ENCODE measurements around the gene ME3. TPM values are rescaled to one million over a fixed set of nuclear protein-coding genes. Genes with fewer than 3 reads are reported as not detected.
"Not testable (repeated sequence)": the region's sequence is repeated elsewhere in the genome, so short reads cannot be mapped to it uniquely, and the experiment has no call there.

Gene ME3
- total RNA-seq, 3 donors from 2014 or later: 29.3 to 51.2 (median 31.8) TPM

DNA sequence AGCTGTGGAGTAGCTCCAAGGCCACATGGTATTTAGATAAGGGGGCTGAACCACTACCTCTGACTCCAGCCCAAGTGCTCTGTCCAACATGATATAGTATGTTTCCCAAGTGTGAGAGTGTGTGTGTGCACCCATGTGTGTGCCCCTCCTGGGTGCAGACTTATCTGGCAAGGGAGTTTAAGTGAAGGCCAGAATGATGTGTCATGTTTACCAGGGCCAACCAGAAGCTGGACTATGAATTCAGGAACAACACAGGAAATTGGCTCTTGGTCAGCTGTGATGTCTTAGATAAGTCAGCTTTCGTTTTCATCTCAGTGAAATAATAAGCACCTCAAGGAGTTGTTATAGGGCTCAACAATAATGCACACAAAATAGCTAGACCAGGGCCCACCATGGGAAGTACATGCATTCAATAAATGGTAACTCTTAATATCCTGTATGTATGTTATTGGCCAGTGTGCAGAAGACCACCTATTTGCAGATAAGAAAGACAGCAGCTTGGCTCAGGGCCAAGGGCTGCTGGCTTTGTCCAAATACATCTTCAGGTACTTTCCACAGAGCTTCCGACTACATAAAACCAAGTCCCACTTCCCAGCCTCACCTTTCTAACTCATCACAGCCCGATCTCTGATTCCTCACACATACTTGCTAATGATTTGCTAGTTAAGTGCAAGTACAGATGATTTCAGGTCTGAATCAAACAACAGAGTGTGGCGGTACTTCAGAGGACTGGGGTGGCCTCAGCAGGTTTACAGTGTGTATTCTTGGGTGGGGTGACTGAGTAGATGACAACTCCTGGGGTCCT is 120.9 kb downstream of the ME3 start:
- DNase-seq (peak in 1 of 3 donors; percentile 48), ATAC-seq (peak; percentile 86)
- H3K4me3 ChIP-seq: no peak overlapping the region
- no peaks in the 10 kb centered on the region for H3K9me3 ChIP-seq
- peaks cover 20% of the 10 kb centered on the region for H3K4me1 ChIP-seq (ENCODE audit: low read depth)
- TF ChIP-seq, protein P1, sequence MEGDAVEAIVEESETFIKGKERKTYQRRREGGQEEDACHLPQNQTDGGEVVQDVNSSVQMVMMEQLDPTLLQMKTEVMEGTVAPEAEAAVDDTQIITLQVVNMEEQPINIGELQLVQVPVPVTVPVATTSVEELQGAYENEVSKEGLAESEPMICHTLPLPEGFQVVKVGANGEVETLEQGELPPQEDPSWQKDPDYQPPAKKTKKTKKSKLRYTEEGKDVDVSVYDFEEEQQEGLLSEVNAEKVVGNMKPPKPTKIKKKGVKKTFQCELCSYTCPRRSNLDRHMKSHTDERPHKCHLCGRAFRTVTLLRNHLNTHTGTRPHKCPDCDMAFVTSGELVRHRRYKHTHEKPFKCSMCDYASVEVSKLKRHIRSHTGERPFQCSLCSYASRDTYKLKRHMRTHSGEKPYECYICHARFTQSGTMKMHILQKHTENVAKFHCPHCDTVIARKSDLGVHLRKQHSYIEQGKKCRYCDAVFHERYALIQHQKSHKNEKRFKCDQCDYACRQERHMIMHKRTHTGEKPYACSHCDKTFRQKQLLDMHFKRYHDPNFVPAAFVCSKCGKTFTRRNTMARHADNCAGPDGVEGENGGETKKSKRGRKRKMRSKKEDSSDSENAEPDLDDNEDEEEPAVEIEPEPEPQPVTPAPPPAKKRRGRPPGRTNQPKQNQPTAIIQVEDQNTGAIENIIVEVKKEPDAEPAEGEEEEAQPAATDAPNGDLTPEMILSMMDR (IDR thresholded peaks at IDR 0.05): no peak
- intact Hi-C loops (cut with DNase I, micrococcal nuclease): no loop called here
- H3K36me3 ChIP-seq (ENCODE audit: low read depth): no peaks in the 10 kb centered on the region

DNA sequence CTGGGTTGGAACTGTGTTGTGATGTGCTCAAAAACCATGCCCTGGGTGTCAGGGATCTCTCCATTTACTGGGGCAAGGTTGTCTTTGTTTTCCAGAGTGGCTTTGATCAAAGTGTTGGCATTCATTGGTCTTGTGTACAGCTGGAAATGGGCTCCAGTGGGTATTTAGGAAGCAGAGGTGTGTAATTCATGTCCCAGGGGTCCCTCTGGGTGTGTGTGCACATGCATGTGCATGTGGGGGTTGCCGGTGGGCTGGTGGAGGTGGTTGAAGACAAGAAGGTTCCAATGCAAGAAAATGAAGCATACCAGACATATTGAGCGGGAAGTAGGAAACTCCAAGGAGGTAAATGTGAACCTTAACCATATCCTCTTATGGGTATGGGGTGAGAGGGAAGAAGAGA is 121.7 kb downstream of the ME3 start:
- H3K4me3 ChIP-seq: no peak overlapping the region
- no peaks in the 10 kb centered on the region for H3K36me3 ChIP-seq (ENCODE audit: low read depth)
- DNase-seq (no peak), ATAC-seq (no peak)
- H3K4me1 ChIP-seq (ENCODE audit: low read depth): peaks cover 20% of the 10 kb centered on the region
- no peaks in the 10 kb centered on the region for H3K9me3 ChIP-seq
- intact Hi-C loops (cut with DNase I, micrococcal nuclease): no loop called here
- TF ChIP-seq, protein P1 (IDR thresholded peaks at IDR 0.05): no peak

DNA sequence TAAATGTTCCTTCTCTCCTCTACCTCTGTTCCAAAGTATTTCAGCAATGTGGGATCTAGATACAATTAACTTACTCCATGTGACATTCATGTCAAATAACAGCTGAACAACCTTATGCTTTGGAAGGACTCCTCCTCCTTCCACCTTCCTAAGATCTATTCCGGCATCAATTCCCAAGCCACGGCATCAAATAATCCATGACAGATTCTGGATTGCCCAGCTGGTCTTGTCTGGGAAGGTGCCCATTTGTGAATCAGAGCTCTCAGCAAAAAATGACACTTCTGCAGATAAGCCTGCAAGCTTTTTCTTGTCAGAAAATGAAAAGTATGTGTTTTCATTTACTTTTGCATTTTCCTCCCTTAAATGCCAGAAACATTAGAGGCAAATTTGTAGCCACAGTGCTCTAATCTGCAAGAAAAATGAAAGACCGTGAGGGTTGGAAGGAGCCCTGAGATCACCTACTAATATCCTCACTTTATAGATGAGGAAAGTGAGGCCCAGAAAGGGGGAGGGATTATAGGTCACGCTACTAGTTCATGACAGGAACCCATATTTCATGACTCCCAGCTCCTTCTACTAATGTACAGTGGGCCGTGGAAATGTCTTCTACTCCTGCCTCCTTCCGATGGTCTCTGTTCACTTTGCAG is 124.0 kb downstream of the ME3 start:
- Histone ChIP-seq H3K36me3 (ENCODE audit: low read depth) (no peaks in the 10 kb centered on the region), H3K9me3 (no peaks in the 10 kb centered on the region), H3K4me1 (ENCODE audit: low read depth) (peaks cover 16% of the 10 kb centered on the region), H3K4me3 (no peak overlapping the region)
- intact Hi-C loops (cut with DNase I, micrococcal nuclease): no loop called here
- TF ChIP-seq, protein P1 (IDR thresholded peaks at IDR 0.05): no peak
- DNase-seq (no peak), ATAC-seq (no peak)

DNA sequence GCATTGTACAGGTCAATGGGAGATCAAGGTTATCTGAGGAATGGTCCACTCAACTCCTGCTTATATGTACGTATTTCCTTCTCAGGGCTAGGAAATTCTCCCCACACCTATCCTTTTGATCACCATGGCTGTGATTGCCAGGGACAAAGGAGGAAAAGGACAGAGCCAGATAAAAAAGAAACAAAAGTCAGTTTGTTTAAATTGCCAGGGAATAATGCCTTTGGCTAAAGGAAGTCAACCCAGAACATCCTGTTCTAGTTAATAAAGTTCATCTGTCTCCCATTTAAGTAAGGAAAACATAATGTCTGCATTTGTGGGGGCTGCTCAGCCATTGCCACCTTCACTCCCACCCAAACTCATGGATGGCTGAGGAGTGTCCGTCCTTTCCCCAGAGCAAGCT is 124.7 kb downstream of the ME3 start:
- Histone ChIP-seq H3K9me3 (no peaks in the 10 kb centered on the region), H3K4me3 (no peak overlapping the region), H3K36me3 (ENCODE audit: low read depth) (no peaks in the 10 kb centered on the region), H3K4me1 (ENCODE audit: low read depth) (peaks cover 12% of the 10 kb centered on the region)
- DNase-seq (no peak), ATAC-seq (no peak)
- TF ChIP-seq, protein P1 (IDR thresholded peaks at IDR 0.05): no peak
- intact Hi-C loops (cut with DNase I, micrococcal nuclease): no loop called here

DNA sequence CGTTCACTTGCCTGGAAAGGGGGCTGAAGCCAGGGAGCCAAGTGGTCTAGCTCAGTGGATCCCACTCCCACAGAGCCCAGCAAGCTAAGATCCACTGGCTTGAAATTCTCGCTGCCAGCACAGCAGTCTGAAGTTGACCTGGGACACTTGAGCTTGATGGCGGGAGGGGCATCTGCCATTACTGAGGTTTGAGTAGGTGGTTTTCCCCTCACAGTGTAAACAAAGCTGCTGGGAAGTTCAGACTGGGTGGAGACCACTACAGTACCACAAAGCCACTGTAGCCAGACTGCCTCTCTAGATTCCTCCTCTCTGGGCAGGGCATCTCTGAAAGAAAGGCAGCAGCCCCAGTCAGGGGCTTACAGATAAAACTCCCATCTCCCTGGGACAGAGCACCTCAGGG is 131.1 kb downstream of the ME3 start:
- ATAC-seq; intact Hi-C loops (cut with DNase I, micrococcal nuclease): not testable (repeated sequence)

DNA sequence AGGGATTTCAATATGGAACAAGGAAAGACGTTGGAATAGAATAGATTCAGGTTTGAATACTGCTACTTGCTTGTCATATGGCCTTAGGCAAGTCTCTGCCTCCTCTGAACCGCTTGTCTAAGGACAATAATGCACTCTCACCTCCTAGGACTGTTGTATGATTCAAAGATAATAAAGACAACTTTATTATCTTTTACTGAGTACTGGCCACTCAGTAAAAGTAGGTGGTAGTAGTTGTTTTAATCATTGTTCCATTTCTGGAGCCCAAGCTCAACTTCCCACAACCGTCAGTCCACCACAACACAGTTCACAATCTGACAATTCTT is 134.2 kb downstream of the ME3 start:
- intact Hi-C loops (cut with DNase I, micrococcal nuclease): no loop called here
- TF ChIP-seq, protein P1 (IDR thresholded peaks at IDR 0.05): no peak
- ATAC-seq (peak; percentile 64), DNase-seq (no peak)
- no peak overlapping the region for H3K4me3 ChIP-seq
- H3K36me3 ChIP-seq (ENCODE audit: low read depth): no peaks in the 10 kb centered on the region
- no peaks in the 10 kb centered on the region for H3K9me3 ChIP-seq
- no peaks in the 10 kb centered on the region for H3K4me1 ChIP-seq (ENCODE audit: low read depth)

More for the DNA sequence above, 131.1 kb downstream of the ME3 start:
- not testable (repeated sequence) for DNase-seq; H3K4me3 ChIP-seq; H3K36me3 ChIP-seq (ENCODE audit: low read depth); H3K9me3 ChIP-seq; H3K4me1 ChIP-seq (ENCODE audit: low read depth)

Measured in mucosa of descending colon (tissue), 3 donors.